ENCODE results near the gene PFDN4.

DNA sequence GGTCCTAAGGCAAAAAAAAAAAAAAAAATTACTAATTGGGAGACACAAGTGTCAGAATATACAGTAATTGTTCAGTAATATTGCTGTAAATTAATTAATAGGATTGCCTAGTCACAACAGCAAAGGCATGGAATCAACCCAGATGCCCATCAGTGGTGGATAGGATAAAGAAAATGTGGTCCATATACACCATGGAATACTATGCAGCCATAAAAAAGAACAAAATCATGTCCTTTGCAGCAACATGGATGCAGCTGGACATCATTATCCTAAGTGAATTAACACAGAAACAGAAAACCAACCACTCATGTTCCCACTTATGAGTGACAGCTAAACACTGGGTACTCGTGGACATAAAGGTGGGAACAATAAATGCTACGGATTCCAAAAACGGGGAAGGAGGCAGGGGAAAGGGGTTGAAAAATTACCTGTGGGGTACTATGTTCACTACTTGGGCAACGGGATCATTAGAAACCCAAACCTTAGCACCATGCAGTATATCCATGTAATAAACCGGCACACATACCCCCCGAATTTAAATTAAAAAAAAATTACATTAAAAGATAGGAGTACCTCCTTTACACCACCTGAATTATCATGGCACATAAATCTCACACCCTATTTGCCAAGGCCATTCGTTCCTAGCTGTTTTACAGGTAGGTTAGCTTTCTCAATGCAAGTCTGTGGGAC is 689 bp upstream of the PFDN4 start:
- TF ChIP-seq TAF1 (IDR thresholded peaks at IDR 0.05; ENCODE audit: low read depth, low read length) = no peak
- TF ChIP-seq POLR2A (IDR thresholded peaks at IDR 0.05; ENCODE audit: low read depth, low read length) = no peak

Data from GM12891 (cell line).